Right lobe of liver (tissue), 4 donors: ENCODE measurements around the gene SCYL1.

Experiments
- CTCF ChIP-seq, 4 donors: fragments of 200-600 bp in 3 of 4; fragments of 450-650 bp in 1 of 4; IDR thresholded peaks; one replicate each; pipeline versions ENCODE4 v1.5.1 to v1.8.0; 2016 to 2022; ENCODE audit warnings: antibody characterized with exemption in 4 of 4, mild to moderate bottlenecking in 2 of 4
- POLR2A ChIP-seq: fragments of 450-650 bp; IDR thresholded peaks from one replicate; pipeline ENCODE4 v1.6.1; 2017; ENCODE audit warnings: antibody characterized with exemption, mild to moderate bottlenecking
- donor health status: DM: no; HTN: no; CAD: no.
- donor health status: DM: no; HTN: no; CAD: no.
- donor health status: DM: no; HTN: yes; CAD: no.

- TF ChIP-seq CTCF (IDR thresholded peaks at IDR 0.05) (no peak), POLR2A (no peak)
Observed at GRCh38 chr11:65553301-65554001, 28.6 kb downstream of the SCYL1 start.
